ES-I3 (cell line): ENCODE data around the gene ACYP2.
"Not testable (repeated sequence)": the region's sequence is repeated elsewhere in the genome, so short reads cannot be mapped to it uniquely, and the experiment has no call there.

Experiments used
- H3K36me3 ChIP-seq: 2 replicates; pipeline ENCODE4 v1.6.1; 2013; ENCODE audit warnings: mild to moderate bottlenecking, low read length, control low read depth, moderate library complexity; ENCODE audit not compliant: insufficient read depth
- H3K4me1 ChIP-seq: 2 replicates; pipeline ENCODE4 v1.6.1; 2013; ENCODE audit warnings: mild to moderate bottlenecking, control low read depth, low read length; ENCODE audit not compliant: insufficient read depth
- H3K9ac ChIP-seq: 2 replicates; pipeline ENCODE4 v1.6.1; 2013; ENCODE audit warnings: low read depth, mild to moderate bottlenecking, low read length, moderate library complexity
- H3K9me3 ChIP-seq: 2 replicates; pipeline ENCODE4 v1.6.1; 2013; ENCODE audit warnings: mild to moderate bottlenecking, low read length, moderate library complexity; ENCODE audit not compliant: control insufficient read depth, insufficient read depth

ACYP2 gene

DNA sequence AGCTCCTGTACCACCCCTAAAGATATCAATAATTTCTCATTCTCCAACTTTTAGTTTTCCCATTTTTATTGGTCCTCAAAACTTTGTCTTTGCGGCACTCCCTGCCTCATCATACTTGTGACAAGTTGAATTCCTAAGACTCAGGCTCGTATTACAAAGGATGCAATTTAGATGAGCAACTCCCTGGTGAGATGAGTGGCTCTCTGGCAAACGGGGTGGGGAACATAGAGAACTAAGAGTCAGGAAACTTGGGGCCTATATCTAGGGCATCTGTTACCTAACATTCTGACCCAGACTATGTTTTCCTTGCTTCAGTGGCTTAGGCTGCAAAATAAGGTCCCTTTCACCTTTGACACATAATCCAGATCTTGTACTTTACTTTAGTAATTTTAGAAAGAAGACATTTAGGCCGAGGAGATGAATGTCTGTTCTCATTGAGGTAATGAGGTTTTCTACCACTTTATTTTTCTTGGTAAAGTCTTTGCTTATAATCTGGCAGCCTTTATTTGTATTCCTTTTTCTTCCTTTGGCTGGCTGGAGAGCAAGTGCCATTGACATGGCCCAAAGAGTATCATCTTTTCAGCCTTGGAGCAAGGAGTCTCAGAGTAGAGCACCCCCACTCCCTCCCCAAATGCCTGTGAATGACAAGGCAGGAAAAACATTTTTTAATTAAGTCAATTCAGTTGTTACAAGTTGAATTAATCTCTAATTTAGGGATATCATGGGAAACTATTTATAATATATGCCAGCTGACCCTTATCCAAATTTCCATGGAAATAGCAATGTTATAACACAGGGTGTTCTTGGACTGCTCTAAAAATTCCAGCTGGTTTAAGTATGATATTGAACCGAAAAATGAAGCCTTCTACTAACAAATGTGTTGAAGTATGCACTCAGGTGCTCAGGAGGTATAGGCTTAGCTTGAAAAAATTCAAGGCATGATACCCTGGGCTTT, 125.4 kb downstream of the ACYP2 start:
- Histone ChIP-seq H3K9me3 (no peaks in the 10 kb centered on the region), H3K9ac (no peak overlapping the region), H3K4me1 (peaks cover 8% of the 10 kb centered on the region; the same call in 1 of the 2 replicates), H3K36me3 (no peaks in the 10 kb centered on the region)

DNA sequence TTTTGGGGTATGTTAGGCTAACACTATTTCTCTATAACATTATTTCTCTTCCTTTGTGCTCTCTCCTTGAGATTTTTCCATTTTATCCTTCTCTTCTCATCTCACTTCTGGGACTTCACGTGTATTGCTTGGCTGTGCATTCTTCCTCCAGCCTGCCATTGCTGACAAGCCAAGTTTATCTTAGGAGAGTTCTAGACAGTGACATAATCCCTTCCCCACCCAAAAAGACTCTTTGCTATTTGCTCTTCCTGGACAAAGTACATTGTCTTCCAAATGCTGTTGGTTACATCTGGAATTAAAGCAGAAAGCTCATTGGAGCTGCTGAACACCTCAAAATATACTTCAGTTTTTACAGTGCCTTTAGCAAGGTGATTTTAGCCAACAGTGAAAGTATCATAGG, 131.7 kb downstream of the ACYP2 start:
- no peaks in the 10 kb centered on the region for H3K36me3 ChIP-seq
- H3K9me3 ChIP-seq = no peaks in the 10 kb centered on the region
- H3K9ac ChIP-seq = no peak overlapping the region
- H3K4me1 ChIP-seq = no peaks in the 10 kb centered on the region

DNA sequence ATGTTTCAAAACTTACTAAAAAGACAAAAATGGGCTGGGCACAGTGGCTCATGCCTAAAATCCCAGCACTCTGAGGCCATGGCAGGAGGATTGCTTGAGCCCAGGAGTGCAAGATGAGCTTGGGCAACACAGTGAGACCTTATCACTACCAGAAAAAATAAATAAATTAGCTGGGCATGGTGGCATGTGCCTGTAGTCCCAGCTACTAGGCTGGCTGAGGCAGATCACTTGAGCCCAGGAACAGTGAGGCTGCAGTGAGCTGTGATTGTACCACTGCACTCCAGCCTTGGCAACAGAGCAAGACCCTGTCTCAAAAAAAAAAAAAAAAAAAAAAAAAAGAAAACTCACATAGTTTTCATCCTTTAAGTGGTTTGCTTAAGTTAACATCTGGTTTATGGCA, 134.2 kb downstream of the ACYP2 start:
- Histone ChIP-seq H3K4me1 (no peaks in the 10 kb centered on the region), H3K36me3 (no peaks in the 10 kb centered on the region), H3K9me3 (no peaks in the 10 kb centered on the region), H3K9ac (no peak overlapping the region)

DNA sequence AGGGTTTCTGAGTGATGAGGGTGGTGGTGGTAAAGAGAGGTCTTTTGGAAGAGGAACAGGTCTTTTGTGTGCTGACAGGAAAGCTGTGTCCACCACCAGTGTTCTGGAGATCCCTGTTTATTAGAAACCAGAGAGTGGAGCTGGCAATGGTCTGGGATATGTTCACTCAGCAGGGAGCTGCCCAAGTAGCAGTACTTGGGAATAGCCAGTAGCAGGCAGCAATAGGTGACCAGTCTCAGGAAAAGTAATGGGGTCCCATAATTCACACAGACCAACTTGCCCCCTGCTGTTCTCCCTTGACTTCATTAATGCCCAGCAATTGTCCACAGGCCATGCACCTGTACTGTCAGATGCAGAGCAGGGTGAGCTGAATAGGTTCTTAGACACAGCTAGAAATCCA, 138.8 kb downstream of the ACYP2 start:
- Histone ChIP-seq H3K9me3 (no peaks in the 10 kb centered on the region), H3K9ac (no peak overlapping the region), H3K36me3 (no peaks in the 10 kb centered on the region), H3K4me1 (no peaks in the 10 kb centered on the region)

DNA sequence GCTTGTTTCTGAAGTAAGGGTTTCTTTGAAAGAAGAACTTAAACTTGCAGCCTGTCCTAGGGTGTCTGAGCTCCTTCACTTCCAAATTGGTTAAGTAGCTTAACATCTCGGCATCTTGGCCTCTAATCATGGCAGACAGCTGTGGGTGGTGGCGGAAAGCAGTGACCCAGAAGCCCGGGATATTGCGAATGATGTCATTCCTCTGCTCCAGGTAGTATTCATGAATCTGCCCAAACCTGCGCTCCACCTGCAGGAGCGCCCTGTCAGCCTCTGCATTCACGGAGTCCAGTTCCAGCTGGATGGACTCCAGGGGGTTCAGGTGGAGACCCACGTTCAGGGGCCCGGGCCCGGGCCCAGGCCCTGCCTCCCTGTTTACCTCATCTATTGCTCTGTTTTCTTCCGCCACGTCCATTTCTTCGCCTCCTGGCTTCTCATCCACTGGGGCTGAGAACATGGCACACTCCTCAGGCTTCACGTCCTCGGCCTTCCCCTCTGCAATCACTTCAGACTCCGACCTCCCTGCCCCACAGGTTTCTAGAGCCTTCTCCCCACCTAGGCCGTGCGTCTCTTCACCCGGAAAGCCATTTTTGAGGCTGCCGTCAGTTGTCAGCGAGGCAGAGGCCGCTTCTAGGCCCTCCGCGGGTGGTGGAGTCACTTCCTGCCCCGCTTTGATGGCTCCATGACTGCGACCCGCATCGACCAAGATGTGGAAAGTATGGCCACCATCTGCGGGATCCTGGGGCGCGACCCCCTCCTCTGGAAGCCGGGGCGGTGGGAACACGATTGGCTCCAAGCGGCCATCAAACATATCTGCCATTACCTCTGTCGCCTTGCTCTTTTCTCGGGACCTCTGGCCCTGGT, 140.0 kb downstream of the ACYP2 start:
- Histone ChIP-seq H3K9ac (no peak overlapping the region), H3K9me3 (no peaks in the 10 kb centered on the region), H3K36me3 (no peaks in the 10 kb centered on the region), H3K4me1 (no peaks in the 10 kb centered on the region)

DNA sequence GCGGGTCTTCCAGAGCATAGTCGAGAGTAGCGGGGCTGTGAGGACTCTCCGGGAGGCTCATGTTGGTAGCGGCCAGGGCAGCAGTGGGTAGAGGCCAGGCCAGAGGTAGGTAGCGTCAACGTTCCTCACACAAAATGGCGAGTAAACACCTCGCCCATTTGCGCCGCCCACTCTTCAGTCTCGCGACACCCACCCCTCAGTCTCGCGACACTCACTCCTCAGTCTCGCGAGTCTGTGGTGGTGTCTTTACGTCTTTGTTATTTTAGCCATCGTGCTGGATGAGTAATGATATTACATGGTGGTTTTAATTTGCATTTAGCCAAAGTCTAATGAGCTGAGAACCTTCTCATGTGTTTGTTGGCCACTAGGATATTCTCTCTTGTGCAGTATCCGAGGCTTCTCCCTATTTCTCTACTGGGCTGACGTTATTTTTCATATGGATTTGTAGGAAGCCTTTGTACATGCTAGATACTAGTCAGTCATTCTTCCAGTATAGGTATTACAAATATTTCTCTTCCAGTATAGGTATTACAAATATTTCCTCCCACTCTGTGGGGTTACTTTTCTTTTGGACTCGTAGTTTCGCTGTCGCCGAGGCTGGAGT, 140.8 kb downstream of the ACYP2 start, which contains the start of gene TSPYL6:
TSS of gene TSPYL6 (minus strand) at position 139 of the 604 bp plus-strand sequence. CDS start at position 61, 78 bp downstream.
- H3K36me3 ChIP-seq = no peaks in the 10 kb centered on the region
- H3K9ac ChIP-seq = no peak within 1 kb of the TSS
- no peaks in the 10 kb centered on the region for H3K4me1 ChIP-seq
- H3K9me3 ChIP-seq = no peaks in the 10 kb centered on the region

DNA sequence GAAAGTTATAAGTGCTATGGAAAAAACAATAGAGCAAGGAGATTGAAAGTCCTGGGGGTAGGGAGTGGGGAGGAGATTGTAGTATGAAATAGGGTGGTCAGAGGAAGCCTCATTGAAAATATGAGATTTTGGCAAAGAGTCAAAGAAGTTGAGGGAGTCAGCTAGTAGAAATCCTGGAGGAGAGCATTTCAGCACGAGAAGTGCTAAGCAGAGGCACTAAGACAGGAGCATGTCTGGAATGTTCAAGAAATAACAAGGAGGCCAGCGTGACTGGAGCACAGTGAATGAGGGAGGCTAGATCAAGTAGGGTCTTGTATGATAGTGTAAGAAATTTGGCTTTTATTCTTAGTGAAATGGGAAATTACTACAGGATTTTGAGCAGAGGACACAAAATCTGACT, 142.8 kb downstream of the ACYP2 start:
- Histone ChIP-seq H3K9me3 (no peaks in the 10 kb centered on the region), H3K4me1 (no peaks in the 10 kb centered on the region), H3K36me3 (no peaks in the 10 kb centered on the region), H3K9ac (no peak overlapping the region)

DNA sequence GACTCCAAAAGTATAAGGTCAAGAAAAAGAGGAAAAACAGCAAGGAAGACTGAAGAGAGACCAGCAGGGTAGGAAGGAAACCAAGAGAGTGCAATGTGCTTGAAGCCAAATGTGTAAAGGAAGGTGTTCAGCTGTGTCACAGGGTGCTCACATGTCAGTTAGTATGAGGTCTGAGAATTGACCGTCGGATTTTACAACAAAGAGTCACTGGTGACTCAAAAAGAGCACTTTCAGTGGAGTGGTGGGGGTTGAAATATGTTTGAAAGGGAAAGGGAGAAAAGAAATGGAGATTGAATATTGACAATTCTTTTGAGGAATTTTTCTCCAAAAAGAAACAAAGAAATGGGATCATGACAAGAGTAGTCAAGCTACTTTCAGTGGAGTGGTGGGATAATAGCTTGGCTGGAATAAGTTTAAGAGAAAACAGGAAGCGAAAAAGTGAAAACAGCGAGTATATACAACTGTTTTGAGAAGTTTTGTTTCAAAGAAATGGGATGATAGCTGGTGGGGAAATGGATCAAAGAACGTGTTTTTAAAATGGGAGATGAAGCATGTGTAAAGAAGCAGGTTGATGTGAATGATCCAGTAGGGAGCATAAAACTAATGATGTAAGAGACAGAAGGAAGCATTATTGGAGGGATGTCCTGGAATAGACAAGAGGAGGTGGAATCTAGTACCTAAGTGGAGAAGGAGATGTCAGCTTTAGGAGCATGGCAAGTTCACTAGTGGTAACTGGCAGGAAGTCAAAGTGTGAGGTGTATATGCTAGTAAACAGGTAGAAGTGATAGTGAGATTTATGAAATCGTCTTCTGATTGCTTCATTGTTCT, 144.2 kb downstream of the ACYP2 start:
- H3K9ac ChIP-seq = no peak overlapping the region
- H3K36me3 ChIP-seq = no peaks in the 10 kb centered on the region
- H3K9me3 ChIP-seq = no peaks in the 10 kb centered on the region
- no peaks in the 10 kb centered on the region for H3K4me1 ChIP-seq

DNA sequence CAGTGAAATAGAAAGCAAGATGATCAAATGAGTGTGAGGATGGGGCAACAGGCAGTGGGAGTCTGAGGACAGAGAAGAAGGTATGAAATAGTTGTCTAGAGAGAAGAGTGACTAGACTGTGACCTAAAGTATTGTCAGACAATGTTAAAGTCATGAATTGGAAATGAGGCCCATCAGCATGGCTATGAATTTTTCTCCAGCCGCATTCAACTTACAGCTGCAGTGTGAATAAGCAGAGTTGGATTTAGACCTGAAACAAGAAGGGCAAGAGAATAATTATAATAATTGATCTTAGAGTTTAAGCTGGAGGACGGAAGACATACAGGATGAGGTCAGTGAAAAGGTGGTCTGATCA, 144.8 kb downstream of the ACYP2 start:
- Histone ChIP-seq H3K4me1 (no peaks in the 10 kb centered on the region), H3K9me3 (no peaks in the 10 kb centered on the region), H3K9ac (no peak overlapping the region), H3K36me3 (no peaks in the 10 kb centered on the region)

DNA sequence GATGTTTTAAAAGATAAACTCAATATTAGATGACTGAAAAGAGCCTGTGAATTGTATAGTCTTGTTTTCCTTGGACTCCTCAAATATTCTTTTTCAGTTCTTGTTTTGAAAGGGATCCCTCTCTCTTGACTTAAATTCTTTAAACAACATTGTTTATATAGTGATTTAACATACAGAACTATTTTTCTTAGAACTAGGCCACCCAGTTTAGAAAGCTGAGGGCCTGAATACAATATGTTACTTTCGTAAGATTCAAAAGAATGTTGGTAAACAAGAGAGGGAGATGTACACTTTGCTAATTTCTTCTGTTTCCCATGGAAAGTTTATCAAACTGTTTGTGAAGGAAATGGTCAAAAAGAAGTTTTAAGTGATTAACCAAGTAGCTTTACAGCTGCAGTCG, 146.1 kb downstream of the ACYP2 start:
- H3K9ac ChIP-seq = no peak overlapping the region
- no peaks in the 10 kb centered on the region for H3K4me1 ChIP-seq
- no peaks in the 10 kb centered on the region for H3K9me3 ChIP-seq
- H3K36me3 ChIP-seq = no peaks in the 10 kb centered on the region

DNA sequence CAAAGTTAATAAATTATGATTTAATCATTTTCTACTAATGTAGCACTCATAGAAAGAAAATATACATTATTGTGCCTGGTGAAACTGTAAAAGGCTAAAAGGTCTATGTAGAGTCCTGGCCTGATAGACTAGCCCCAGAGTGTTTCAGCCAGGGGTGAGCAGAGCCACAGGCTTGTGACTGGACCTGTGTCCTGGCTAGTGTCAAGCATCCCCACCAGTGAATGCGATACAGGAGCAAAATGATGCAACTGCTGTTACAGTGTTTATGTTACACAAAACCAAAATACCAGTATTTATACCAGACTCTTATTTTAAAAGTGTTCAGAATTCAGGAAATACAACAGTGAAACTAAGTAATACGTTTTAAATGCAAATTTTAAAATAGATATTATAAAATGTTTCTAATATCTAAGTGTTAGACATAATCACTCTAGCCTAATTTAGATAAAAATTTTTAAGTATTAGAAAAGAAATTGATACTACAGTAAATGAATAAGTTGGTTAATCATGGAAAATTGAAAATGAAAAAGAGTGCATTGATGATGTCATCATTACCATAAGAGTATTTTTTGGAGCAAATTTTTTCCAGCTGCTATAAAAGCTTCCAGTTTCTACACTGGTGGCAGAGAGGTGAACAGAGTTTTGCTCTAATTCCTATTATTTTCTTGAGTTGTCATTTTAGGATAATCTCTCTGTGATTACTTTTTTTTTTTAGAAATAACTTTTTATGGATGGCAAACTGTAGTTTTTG, 146.8 kb downstream of the ACYP2 start:
- no peak overlapping the region for H3K9ac ChIP-seq
- no peaks in the 10 kb centered on the region for H3K9me3 ChIP-seq
- no peaks in the 10 kb centered on the region for H3K4me1 ChIP-seq
- no peaks in the 10 kb centered on the region for H3K36me3 ChIP-seq

DNA sequence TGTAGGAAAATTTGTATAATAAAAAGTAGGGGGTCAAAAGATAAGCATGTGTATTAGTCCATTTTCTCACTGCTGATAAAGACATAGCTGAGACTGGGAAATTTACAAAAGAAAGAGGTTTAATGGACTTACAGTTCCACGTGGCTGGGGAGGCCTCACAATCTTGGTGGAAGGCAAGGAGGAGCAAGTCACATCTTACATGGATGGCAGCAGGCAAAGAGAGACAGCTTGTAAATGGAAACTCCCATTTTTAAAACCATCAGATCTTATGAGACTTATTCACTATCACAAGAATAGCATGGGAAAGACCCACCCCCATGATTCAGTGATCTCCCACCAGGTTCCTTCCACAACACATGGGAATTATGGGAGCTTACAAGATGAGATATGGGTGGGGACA, 149.7 kb downstream of the ACYP2 start:
- H3K36me3 ChIP-seq, H3K9ac ChIP-seq, H3K4me1 ChIP-seq, H3K9me3 ChIP-seq: not testable (repeated sequence)

DNA sequence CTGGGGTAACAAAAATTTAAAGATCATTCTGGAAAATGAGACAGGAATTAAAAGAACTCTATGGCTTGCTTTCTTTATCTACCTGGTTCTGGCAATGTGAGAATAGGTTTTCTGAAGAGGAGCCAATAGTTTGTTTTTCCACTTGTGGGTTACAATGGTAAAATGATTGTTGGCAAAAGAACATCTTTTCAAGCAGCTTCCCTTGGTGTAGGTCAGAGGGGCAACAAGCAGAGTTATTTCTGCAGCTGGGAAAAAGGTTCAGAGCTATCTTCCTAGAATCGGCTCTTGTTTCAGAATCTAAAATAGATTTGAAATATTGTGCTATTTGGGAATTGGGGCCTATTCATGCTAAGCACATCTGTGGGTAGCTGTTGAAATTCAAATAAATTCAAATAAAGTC, 152.2 kb downstream of the ACYP2 start:
- Histone ChIP-seq H3K4me1 (no peaks in the 10 kb centered on the region), H3K9ac (no peak overlapping the region), H3K36me3 (no peaks in the 10 kb centered on the region), H3K9me3 (no peaks in the 10 kb centered on the region)
